SK-N-SH (cell line): ENCODE measurements around the gene SDR9C7. TPM values are rescaled to one million over a fixed set of nuclear protein-coding genes. Genes with fewer than 3 reads are reported as not detected.

Experiments
- CTCF ChIA-PET: fragments of 300-600, 350-600 bp; formaldehyde crosslinking; extraction: SDS; loops from one replicate; lab custom pipeline; 2021; lab: Yijun Ruan, JAX
- POLR2A ChIA-PET: fragments of 350-600 bp; sonication (Branson Sonifier 250); formaldehyde crosslinking; extraction: SDS; loops from one replicate; lab custom pipeline; 2020; ENCODE audit warnings: antibody characterized with exemption, inconsistent platforms; lab: Yijun Ruan, JAX
- DNase-seq: peaks from one replicate; pipeline ENCODE4 v3.0.0; 2012
- H2AFZ ChIP-seq: fragments of 200-600 bp; sonication (generic); 2 replicates; pipeline ENCODE4 v1.8.1; 2016; ENCODE audit warnings: antibody characterized with exemption, mild to moderate bottlenecking, low read depth
- H3F3A ChIP-seq: fragments of 200-600 bp; sonication (generic); replicated peaks from 2 replicates; pipeline ENCODE3; 2016; ENCODE audit warnings: antibody characterized with exemption, mild to moderate bottlenecking; ENCODE audit not compliant: insufficient read depth
- H3K27ac ChIP-seq, 2 experiments: fragments of 200-500 bp in 1 of 2; fragments of 200-600 bp in 1 of 2; sonication (Bioruptor generic) in 1 of 2; sonication (generic), shearing (Covaris generic) in 1 of 2; 2 replicates each; pipeline versions ENCODE4 v1.5.1 to v1.6.1; 2014 to 2016; ENCODE audit warnings: low read depth in 2 of 2, inconsistent platforms in 1 of 2, low read length in 1 of 2, mild to moderate bottlenecking in 1 of 2, mixed read lengths in 1 of 2
- H3K27me3 ChIP-seq: fragments of 200-600 bp; sonication (generic), shearing (Covaris generic); 2 replicates; pipeline ENCODE4 v1.6.1; 2016; ENCODE audit warnings: mixed run types; ENCODE audit not compliant: insufficient read depth
- H3K36me3 ChIP-seq, 2 experiments: fragments of 200-500 bp in 1 of 2; fragments of 200-600 bp in 1 of 2; sonication (Bioruptor generic) in 1 of 2; sonication (generic) in 1 of 2; replicated peaks in 1 of 2; 2 replicates each; pipeline versions ENCODE3 to v1.5.1; 2014 to 2016; ENCODE audit warnings: low read length in 1 of 2, mild to moderate bottlenecking in 1 of 2; ENCODE audit not compliant: insufficient read depth in 2 of 2, control insufficient read depth in 1 of 2
- H3K4me1 ChIP-seq, 2 experiments: fragments of 200-500 bp in 1 of 2; fragments of 200-600 bp in 1 of 2; sonication (Bioruptor generic) in 1 of 2; sonication (generic), shearing (Covaris generic) in 1 of 2; 2 replicates each; pipeline versions ENCODE4 v1.5.1 to v1.6.1; 2014 to 2016; ENCODE audit warnings: low read depth in 1 of 2, low read length in 1 of 2, mixed run types in 1 of 2; ENCODE audit not compliant: insufficient read depth in 2 of 2, control insufficient read depth in 1 of 2
- H3K4me2 ChIP-seq: fragments of 200-600 bp; sonication (generic), shearing (Covaris generic); 2 replicates; pipeline ENCODE4 v1.6.1; 2017; ENCODE audit warnings: mixed run types
- H3K4me3 ChIP-seq, 2 experiments: fragments of 200-500 bp in 1 of 2; fragments of 200-600 bp in 1 of 2; sonication (Bioruptor generic) in 1 of 2; sonication (generic), shearing (Covaris generic) in 1 of 2; 2 replicates each; pipeline versions ENCODE4 v1.5.1 to v1.8.1; 2014 to 2016; ENCODE audit warnings: low read depth in 2 of 2, inconsistent platforms in 1 of 2, low read length in 1 of 2, mild to moderate bottlenecking in 1 of 2, mixed read lengths in 1 of 2, moderate library complexity in 1 of 2
- H3K79me2 ChIP-seq: fragments of 200-600 bp; sonication (generic); 2 replicates; pipeline ENCODE4 v1.8.1; 2017; ENCODE audit warnings: mild to moderate bottlenecking; ENCODE audit not compliant: insufficient read depth
- H3K9ac ChIP-seq: fragments of 200-600 bp; sonication (generic); 2 replicates; pipeline ENCODE4 v1.6.1; 2017; ENCODE audit warnings: mixed run types
- H3K9me2 ChIP-seq: fragments of 200-600 bp; sonication (generic); 2 replicates; pipeline ENCODE4 v1.6.1; 2017; ENCODE audit warnings: mixed run types
- H3K9me3 ChIP-seq: fragments of 200-600 bp; sonication (generic); 2 replicates; pipeline ENCODE4 v1.6.1; 2017; ENCODE audit warnings: mixed run types, mild to moderate bottlenecking, moderate library complexity
- H4K20me1 ChIP-seq: fragments of 200-600 bp; sonication (generic); 2 replicates; pipeline ENCODE4 v1.6.1; 2017; ENCODE audit warnings: mild to moderate bottlenecking, mixed run types; ENCODE audit not compliant: insufficient read depth
- EP300 ChIP-seq, 2 experiments: IDR thresholded peaks; 2 replicates each; pipeline versions ENCODE4 v1.4.0 to v1.6.1; 2012; ENCODE audit warnings: borderline replicate concordance in 1 of 2, low read depth in 1 of 2, low read length in 1 of 2
- EZH2phosphoT487 ChIP-seq: fragments of 200-600 bp; sonication (generic); IDR thresholded peaks from 2 replicates; pipeline ENCODE4 v1.6.1; 2017; ENCODE audit warnings: low read depth, mixed run types, mild to moderate bottlenecking, antibody characterized with exemption, moderate library complexity, borderline replicate concordance
- FOSL2 ChIP-seq: IDR thresholded peaks from 2 replicates; pipeline ENCODE4 v1.4.0; 2012; ENCODE audit warnings: low read depth, mild to moderate bottlenecking, moderate library complexity, borderline replicate concordance
- FOXM1 ChIP-seq: IDR thresholded peaks from 2 replicates; pipeline ENCODE4 v1.4.0; 2012; ENCODE audit warnings: low read depth, mild to moderate bottlenecking
- GATA2 ChIP-seq: sonication (generic); formaldehyde crosslinking; IDR thresholded peaks from 2 replicates; pipeline ENCODE4 v1.5.0; 2020; ENCODE audit warnings: mild to moderate bottlenecking, missing genetic modification reagents
- JUND ChIP-seq: IDR thresholded peaks from 2 replicates; pipeline ENCODE4 v1.4.0; 2012
- MXI1 ChIP-seq: IDR thresholded peaks from 2 replicates; pipeline ENCODE4 v1.6.1; 2012; ENCODE audit warnings: mild to moderate bottlenecking, low read depth, low read length, improper control_type of control experiment
- NRF1 ChIP-seq: IDR thresholded peaks from 2 replicates; pipeline ENCODE4 v1.6.1; 2012; ENCODE audit warnings: low read depth, mild to moderate bottlenecking, low read length
- POLR2AphosphoS5 ChIP-seq: IDR thresholded peaks from 2 replicates; pipeline ENCODE4 v1.6.1; 2012; ENCODE audit warnings: low read depth, low read length
- RFX5 ChIP-seq: IDR thresholded peaks from 2 replicates; pipeline ENCODE4 v1.6.1; 2012; ENCODE audit warnings: mild to moderate bottlenecking, improper control_type of control experiment, low read length
- RXRA ChIP-seq: IDR thresholded peaks from 2 replicates; pipeline ENCODE4 v1.4.0; 2012; ENCODE audit warnings: low read depth, mild to moderate bottlenecking, borderline replicate concordance
- SIN3A ChIP-seq: IDR thresholded peaks from 2 replicates; pipeline ENCODE4 v1.6.1; 2012; ENCODE audit warnings: low read depth, mild to moderate bottlenecking, low read length, moderate library complexity, borderline replicate concordance
- TAF1 ChIP-seq: IDR thresholded peaks from 2 replicates; pipeline ENCODE4 v1.6.1; 2012; ENCODE audit warnings: low read depth, mild to moderate bottlenecking, low read length, moderate library complexity, borderline replicate concordance
- TEAD4 ChIP-seq: IDR thresholded peaks from 2 replicates; pipeline ENCODE4 v1.4.0; 2012; ENCODE audit warnings: mild to moderate bottlenecking, borderline replicate concordance; ENCODE audit not compliant: insufficient read depth
- WGBS: methylation state at CpG from one replicate; pipeline ENCODE4 v1.1.6; 2017; ENCODE audit warnings: low lambda C conversion rate; 5-methylcytosine and 5-hydroxymethylcytosine counted together
- polyA plus RNA-seq, 3 experiments: library from polyadenylated mRNA; depleted of rRNA; stranded (reverse); fragments of >200 nt; gene quantifications; 2 replicates each; pipeline ENCODE4 v1.2.3, GENCODE V29; 2012
- TF ChIP-seq, protein P1 (sequence below): fragments of 150-350 bp; IDR thresholded peaks from 2 replicates; pipeline ENCODE4 v1.6.1; 2017; ENCODE audit warnings: antibody characterized with exemption, low read length, low read depth, borderline replicate concordance
- TF ChIP-seq, protein P2 (sequence below): fragments of 200-600 bp; sonication (generic); IDR thresholded peaks from 2 replicates; pipeline ENCODE4 v1.6.1; 2017; ENCODE audit warnings: antibody characterized with exemption, mild to moderate bottlenecking, moderate library complexity
- TF ChIP-seq, protein P3 (sequence below): IDR thresholded peaks from 2 replicates; pipeline ENCODE4 v1.4.0; 2012; ENCODE audit warnings: low read depth, borderline replicate concordance
- TF ChIP-seq, protein P4 (sequence below): IDR thresholded peaks from 2 replicates; pipeline ENCODE4 v1.4.0; 2012; ENCODE audit warnings: low read depth, borderline replicate concordance
- TF ChIP-seq, protein P5 (sequence below): IDR thresholded peaks from 2 replicates; pipeline ENCODE4 v1.6.1; 2012; ENCODE audit warnings: mild to moderate bottlenecking, low read depth, low read length, moderate library complexity

The SDR9C7 gene
- polyA plus RNA-seq, 1 of the 3 experiments (the other 2 are of a cell fraction) = not detected

DNA sequence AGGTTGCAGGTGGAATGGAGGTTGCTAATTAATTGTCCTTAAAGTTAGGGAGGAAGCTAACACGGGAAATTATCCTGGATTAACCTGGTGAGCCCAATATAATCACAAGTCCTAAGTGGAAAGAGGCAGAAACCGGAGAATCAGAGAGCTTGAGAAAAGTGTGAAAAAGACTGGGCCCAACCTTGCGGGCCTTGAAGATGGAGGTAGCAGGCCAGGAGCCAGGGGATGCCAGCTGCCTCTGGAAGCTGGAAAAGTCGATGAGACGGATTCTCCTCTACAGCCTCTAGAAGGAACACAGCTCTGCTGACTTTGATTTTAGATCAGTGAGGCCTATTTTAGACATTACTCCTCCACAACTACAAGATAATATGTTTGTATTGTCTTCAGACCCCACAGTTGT, 2.1 kb downstream of the SDR9C7 start (continued):
- TF ChIP-seq, protein P1, sequence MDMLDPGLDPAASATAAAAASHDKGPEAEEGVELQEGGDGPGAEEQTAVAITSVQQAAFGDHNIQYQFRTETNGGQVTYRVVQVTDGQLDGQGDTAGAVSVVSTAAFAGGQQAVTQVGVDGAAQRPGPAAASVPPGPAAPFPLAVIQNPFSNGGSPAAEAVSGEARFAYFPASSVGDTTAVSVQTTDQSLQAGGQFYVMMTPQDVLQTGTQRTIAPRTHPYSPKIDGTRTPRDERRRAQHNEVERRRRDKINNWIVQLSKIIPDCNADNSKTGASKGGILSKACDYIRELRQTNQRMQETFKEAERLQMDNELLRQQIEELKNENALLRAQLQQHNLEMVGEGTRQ = no peak
- TF ChIP-seq RXRA (no peak), FOSL2 (no peak), FOXM1 (no peak), NRF1 (no peak), SIN3A (no peak), TEAD4 (no peak)
- TF ChIP-seq, protein P2, sequence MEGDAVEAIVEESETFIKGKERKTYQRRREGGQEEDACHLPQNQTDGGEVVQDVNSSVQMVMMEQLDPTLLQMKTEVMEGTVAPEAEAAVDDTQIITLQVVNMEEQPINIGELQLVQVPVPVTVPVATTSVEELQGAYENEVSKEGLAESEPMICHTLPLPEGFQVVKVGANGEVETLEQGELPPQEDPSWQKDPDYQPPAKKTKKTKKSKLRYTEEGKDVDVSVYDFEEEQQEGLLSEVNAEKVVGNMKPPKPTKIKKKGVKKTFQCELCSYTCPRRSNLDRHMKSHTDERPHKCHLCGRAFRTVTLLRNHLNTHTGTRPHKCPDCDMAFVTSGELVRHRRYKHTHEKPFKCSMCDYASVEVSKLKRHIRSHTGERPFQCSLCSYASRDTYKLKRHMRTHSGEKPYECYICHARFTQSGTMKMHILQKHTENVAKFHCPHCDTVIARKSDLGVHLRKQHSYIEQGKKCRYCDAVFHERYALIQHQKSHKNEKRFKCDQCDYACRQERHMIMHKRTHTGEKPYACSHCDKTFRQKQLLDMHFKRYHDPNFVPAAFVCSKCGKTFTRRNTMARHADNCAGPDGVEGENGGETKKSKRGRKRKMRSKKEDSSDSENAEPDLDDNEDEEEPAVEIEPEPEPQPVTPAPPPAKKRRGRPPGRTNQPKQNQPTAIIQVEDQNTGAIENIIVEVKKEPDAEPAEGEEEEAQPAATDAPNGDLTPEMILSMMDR = no peak

DNA sequence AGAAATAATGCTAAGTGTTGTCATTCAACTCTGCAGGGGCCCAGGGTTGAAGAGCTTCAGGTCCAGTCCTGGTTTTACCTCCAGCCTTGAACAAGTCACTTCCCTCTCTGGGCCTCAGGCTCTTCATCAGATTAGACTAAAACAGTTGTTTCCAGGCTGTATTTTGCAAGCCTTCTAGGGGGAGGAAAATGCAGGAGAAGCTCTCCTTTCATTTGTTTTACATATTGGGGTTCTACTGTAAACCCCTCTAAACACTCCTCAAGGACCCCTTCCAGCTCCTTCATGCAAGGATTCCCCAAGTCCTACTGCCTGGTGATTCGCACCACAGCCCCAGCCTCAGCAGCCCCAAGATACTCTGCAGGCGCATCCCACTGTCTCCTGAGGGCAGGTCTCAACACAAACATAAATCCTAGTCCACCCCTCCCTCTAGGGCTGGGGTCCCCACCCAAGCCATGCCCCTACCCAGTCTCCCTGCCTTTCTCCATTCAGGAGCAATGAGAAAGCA, 2.7 kb downstream of the SDR9C7 start:
- H3K4me2 ChIP-seq = no peak overlapping the region
- peaks cover 0 to 4% of the 10 kb centered on the region in 2 experiments; a peak in 3 of 4 replicates for H3K4me1 ChIP-seq
- H3K9ac ChIP-seq = no peak overlapping the region
- H3K27ac ChIP-seq = peak overlapping the region in 1 of 2 experiments; percentile 26; a peak in 1 of 4 replicates
- ChIA-PET CTCF (interaction anchor here (1.9 kb wide), 1 partner anchor 56 kb away, joined by 8 read pairs; no protein-coding TSS in a partner anchor), POLR2A (no interaction called here)
- no peak overlapping the region for H3K4me3 ChIP-seq
- no peaks in the 10 kb centered on the region for H3K9me3 ChIP-seq
- no peaks in the 10 kb centered on the region for H3K36me3 ChIP-seq
- no peaks in the 10 kb centered on the region for H3K79me2 ChIP-seq
- no peak overlapping the region for H2AFZ ChIP-seq
- no peaks in the 10 kb centered on the region for H4K20me1 ChIP-seq
- H3K27me3 ChIP-seq = peaks cover 5% of the 10 kb centered on the region; the same call in 1 of the 2 replicates
- WGBS = 81% methylated on average over 2 of the region's 2 CpGs
- H3K9me2 ChIP-seq = no peaks in the 10 kb centered on the region
- DNase-seq = peak; percentile 46
- no peaks in the 10 kb centered on the region for H3F3A ChIP-seq
- TF ChIP-seq EZH2phosphoT487 = no peak
- no peak for TF ChIP-seq GATA2 (CRISPR knock-in tag)
- TF ChIP-seq FOSL2 = no peak
- TF ChIP-seq EP300 (IDR thresholded peaks at IDR 0.05; ENCODE audit: borderline replicate concordance in 1 of 2, low read depth in 1 of 2, low read length in 1 of 2) = no peak
- no peak for TF ChIP-seq TAF1
- TF ChIP-seq RFX5 = no peak
- TF ChIP-seq, protein P3, sequence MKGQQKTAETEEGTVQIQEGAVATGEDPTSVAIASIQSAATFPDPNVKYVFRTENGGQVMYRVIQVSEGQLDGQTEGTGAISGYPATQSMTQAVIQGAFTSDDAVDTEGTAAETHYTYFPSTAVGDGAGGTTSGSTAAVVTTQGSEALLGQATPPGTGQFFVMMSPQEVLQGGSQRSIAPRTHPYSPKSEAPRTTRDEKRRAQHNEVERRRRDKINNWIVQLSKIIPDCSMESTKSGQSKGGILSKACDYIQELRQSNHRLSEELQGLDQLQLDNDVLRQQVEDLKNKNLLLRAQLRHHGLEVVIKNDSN = no peak
- TF ChIP-seq, protein P2 = no peak
- TF ChIP-seq, protein P4, sequence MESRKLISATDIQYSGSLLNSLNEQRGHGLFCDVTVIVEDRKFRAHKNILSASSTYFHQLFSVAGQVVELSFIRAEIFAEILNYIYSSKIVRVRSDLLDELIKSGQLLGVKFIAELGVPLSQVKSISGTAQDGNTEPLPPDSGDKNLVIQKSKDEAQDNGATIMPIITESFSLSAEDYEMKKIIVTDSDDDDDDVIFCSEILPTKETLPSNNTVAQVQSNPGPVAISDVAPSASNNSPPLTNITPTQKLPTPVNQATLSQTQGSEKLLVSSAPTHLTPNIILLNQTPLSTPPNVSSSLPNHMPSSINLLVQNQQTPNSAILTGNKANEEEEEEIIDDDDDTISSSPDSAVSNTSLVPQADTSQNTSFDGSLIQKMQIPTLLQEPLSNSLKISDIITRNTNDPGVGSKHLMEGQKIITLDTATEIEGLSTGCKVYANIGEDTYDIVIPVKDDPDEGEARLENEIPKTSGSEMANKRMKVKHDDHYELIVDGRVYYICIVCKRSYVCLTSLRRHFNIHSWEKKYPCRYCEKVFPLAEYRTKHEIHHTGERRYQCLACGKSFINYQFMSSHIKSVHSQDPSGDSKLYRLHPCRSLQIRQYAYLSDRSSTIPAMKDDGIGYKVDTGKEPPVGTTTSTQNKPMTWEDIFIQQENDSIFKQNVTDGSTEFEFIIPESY = no peak
- TF ChIP-seq FOXM1 = no peak
- no peak for TF ChIP-seq JUND
- TF ChIP-seq, protein P5, sequence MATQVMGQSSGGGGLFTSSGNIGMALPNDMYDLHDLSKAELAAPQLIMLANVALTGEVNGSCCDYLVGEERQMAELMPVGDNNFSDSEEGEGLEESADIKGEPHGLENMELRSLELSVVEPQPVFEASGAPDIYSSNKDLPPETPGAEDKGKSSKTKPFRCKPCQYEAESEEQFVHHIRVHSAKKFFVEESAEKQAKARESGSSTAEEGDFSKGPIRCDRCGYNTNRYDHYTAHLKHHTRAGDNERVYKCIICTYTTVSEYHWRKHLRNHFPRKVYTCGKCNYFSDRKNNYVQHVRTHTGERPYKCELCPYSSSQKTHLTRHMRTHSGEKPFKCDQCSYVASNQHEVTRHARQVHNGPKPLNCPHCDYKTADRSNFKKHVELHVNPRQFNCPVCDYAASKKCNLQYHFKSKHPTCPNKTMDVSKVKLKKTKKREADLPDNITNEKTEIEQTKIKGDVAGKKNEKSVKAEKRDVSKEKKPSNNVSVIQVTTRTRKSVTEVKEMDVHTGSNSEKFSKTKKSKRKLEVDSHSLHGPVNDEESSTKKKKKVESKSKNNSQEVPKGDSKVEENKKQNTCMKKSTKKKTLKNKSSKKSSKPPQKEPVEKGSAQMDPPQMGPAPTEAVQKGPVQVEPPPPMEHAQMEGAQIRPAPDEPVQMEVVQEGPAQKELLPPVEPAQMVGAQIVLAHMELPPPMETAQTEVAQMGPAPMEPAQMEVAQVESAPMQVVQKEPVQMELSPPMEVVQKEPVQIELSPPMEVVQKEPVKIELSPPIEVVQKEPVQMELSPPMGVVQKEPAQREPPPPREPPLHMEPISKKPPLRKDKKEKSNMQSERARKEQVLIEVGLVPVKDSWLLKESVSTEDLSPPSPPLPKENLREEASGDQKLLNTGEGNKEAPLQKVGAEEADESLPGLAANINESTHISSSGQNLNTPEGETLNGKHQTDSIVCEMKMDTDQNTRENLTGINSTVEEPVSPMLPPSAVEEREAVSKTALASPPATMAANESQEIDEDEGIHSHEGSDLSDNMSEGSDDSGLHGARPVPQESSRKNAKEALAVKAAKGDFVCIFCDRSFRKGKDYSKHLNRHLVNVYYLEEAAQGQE = no peak
- TF ChIP-seq POLR2AphosphoS5 = no peak
- no peak for TF ChIP-seq MXI1
